NT2/D1 (cell line): ENCODE data around the gene SMOC2.

Experiments used
- SUZ12 ChIP-seq: IDR thresholded peaks from 2 replicates; pipeline ENCODE4 v1.6.1; 2011; ENCODE audit not compliant: insufficient read length, insufficient read depth; ENCODE audit errors: extremely low read depth
- YY1 ChIP-seq: IDR thresholded peaks from 2 replicates; pipeline ENCODE4 v1.6.1; 2011; ENCODE audit not compliant: insufficient read length, insufficient read depth
- ZNF274 ChIP-seq: IDR thresholded peaks from 2 replicates; pipeline ENCODE4 v1.6.1; 2011; ENCODE audit warnings: mild to moderate bottlenecking, low read depth, low read length

- TF ChIP-seq ZNF274 = no peak
- no peak for TF ChIP-seq SUZ12
- no peak for TF ChIP-seq YY1
These were observed 148.3 kb downstream of the SMOC2 start for GRCh38 chr6:168589275-168589674.
